SU-DHL-6 (cell line): ENCODE results near the gene PDCD5.

Experiments
- H2AFZ ChIP-seq: fragments of 200-600 bp; sonication (generic); 2 replicates; pipeline ENCODE4 v1.6.1; 2014; ENCODE audit warnings: low read depth, mild to moderate bottlenecking, moderate library complexity, mixed read lengths, antibody characterized with exemption, low read length; ENCODE audit not compliant: severe bottlenecking
- H3F3A ChIP-seq: fragments of 200-600 bp; shearing (Covaris generic); 2 replicates; pipeline ENCODE4 v1.6.0; 2016; ENCODE audit warnings: antibody characterized with exemption, mild to moderate bottlenecking; ENCODE audit not compliant: insufficient read depth
- H3K27ac ChIP-seq: fragments of 200-600 bp; sonication (generic); 2 replicates; pipeline ENCODE4 v1.5.1; 2016; ENCODE audit warnings: low read depth, mild to moderate bottlenecking, low read length, moderate library complexity, mixed read lengths
- H3K27me3 ChIP-seq: fragments of 200-600 bp; sonication (generic), shearing (Covaris generic); 2 replicates; pipeline ENCODE4 v1.6.0; 2014; ENCODE audit warnings: mild to moderate bottlenecking, low read length
- H3K36me3 ChIP-seq: fragments of 200-600 bp; sonication (generic); 2 replicates; pipeline ENCODE4 v1.6.1; 2014; ENCODE audit warnings: mild to moderate bottlenecking, low read length, mixed read lengths
- H3K4me2 ChIP-seq: fragments of 300-600, 200-600 bp; shearing (Covaris generic), sonication (generic); 2 replicates; pipeline ENCODE4 v1.6.0; 2014; ENCODE audit warnings: low read length, low read depth, mild to moderate bottlenecking; ENCODE audit not compliant: poor library complexity, severe bottlenecking
- H3K4me3 ChIP-seq: fragments of 200-600 bp; sonication (generic); 2 replicates; pipeline ENCODE4 v1.5.1; 2014; ENCODE audit warnings: antibody characterized with exemption, low read length, mild to moderate bottlenecking, mixed read lengths; ENCODE audit not compliant: insufficient read depth, poor library complexity, severe bottlenecking
- H3K79me2 ChIP-seq: fragments of 200-600 bp; sonication (generic); 2 replicates; pipeline ENCODE4 v1.6.1; 2014; ENCODE audit warnings: mild to moderate bottlenecking, low read length, moderate library complexity; ENCODE audit not compliant: insufficient read depth
- H3K9ac ChIP-seq: fragments of 200-600 bp; sonication (generic); 2 replicates; pipeline ENCODE4 v1.7.0; 2014; ENCODE audit warnings: mild to moderate bottlenecking, low read length
- H3K9me2 ChIP-seq: fragments of 200-600 bp; sonication (generic); replicated peaks from 2 replicates; pipeline ENCODE4 v1.6.1; 2014; ENCODE audit warnings: low read length; ENCODE audit not compliant: insufficient read depth
- H3K9me3 ChIP-seq: fragments of 200-600 bp; sonication (generic); 2 replicates; pipeline ENCODE4 v1.6.1; 2014; ENCODE audit warnings: low read length, mixed read lengths; ENCODE audit not compliant: insufficient read depth
- H4K20me1 ChIP-seq: fragments of 200-600 bp; sonication (generic); 2 replicates; pipeline ENCODE4 v1.6.1; 2014; ENCODE audit warnings: low read depth, mild to moderate bottlenecking, antibody characterized with exemption, low read length, moderate library complexity, mixed read lengths
- EZH2phosphoT487 ChIP-seq: fragments of 200-600 bp; sonication (generic), shearing (Covaris generic); conservative IDR thresholded peaks from 2 replicates; pipeline ENCODE4 v1.6.1; 2018; ENCODE audit warnings: mild to moderate bottlenecking, antibody characterized with exemption, low read length, moderate library complexity, mixed read lengths
- TF ChIP-seq, protein P1 (sequence below): fragments of 200-600 bp; sonication (generic); IDR thresholded peaks from one replicate; pipeline ENCODE4 v1.5.1; 2017; ENCODE audit warnings: antibody characterized with exemption, mild to moderate bottlenecking, low read length, moderate library complexity; ENCODE audit not compliant: insufficient read depth, poor library complexity, severe bottlenecking

PDCD5 gene

GRCh38 chr19:32573492-32573794 is 7.5 kb upstream of the PDCD5 start:
- Histone ChIP-seq H2AFZ (no peak overlapping the region), H3K27me3 (no peaks in the 10 kb centered on the region), H3F3A (no peaks in the 10 kb centered on the region), H3K9me3 (no peaks in the 10 kb centered on the region), H3K4me3 (no peak overlapping the region), H3K4me2 (no peak overlapping the region), H3K79me2 (no peaks in the 10 kb centered on the region), H3K27ac (no peak overlapping the region), H3K9me2 (no peaks in the 10 kb centered on the region), H3K36me3 (no peaks in the 10 kb centered on the region), H3K9ac (no peak overlapping the region), H4K20me1 (no peaks in the 10 kb centered on the region)
- TF ChIP-seq EZH2phosphoT487 = no peak
- TF ChIP-seq, protein P1, sequence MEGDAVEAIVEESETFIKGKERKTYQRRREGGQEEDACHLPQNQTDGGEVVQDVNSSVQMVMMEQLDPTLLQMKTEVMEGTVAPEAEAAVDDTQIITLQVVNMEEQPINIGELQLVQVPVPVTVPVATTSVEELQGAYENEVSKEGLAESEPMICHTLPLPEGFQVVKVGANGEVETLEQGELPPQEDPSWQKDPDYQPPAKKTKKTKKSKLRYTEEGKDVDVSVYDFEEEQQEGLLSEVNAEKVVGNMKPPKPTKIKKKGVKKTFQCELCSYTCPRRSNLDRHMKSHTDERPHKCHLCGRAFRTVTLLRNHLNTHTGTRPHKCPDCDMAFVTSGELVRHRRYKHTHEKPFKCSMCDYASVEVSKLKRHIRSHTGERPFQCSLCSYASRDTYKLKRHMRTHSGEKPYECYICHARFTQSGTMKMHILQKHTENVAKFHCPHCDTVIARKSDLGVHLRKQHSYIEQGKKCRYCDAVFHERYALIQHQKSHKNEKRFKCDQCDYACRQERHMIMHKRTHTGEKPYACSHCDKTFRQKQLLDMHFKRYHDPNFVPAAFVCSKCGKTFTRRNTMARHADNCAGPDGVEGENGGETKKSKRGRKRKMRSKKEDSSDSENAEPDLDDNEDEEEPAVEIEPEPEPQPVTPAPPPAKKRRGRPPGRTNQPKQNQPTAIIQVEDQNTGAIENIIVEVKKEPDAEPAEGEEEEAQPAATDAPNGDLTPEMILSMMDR = no peak

DNA sequence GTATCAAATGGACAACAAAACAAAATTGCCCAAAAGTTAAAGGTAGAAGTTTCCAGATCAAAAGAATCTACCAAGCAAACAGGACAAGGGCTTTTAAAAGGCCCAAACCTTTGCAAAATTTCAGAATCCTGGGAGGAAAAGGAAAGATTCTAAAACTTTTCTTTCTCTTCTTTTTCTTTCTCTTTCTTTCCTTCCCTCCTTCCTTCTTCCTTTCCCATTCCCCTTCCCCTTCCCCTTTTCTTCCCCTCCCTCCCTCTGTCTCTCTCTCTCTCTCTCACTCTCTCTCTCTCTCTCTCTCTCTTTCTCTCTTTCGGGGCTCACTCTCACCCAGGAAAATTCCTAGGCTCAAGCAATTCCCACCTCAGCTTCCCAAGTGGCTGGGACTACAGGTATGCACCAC is 4.2 kb upstream of the PDCD5 start:
- Histone ChIP-seq H3F3A (no peaks in the 10 kb centered on the region), H3K9me3 (no peaks in the 10 kb centered on the region), H3K79me2 (peaks cover 6% of the 10 kb centered on the region), H3K9me2 (no peaks in the 10 kb centered on the region), H3K27me3 (no peaks in the 10 kb centered on the region), H4K20me1 (no peaks in the 10 kb centered on the region), H3K36me3 (no peaks in the 10 kb centered on the region), H3K4me3 (no peak overlapping the region), H2AFZ (no peak overlapping the region), H3K9ac (no peak overlapping the region), H3K27ac (no peak overlapping the region), H3K4me2 (no peak overlapping the region)
- no peak for TF ChIP-seq EZH2phosphoT487
- TF ChIP-seq, protein P1 = no peak

- Histone ChIP-seq H3K27me3 (no peaks in the 10 kb centered on the region), H4K20me1 (no peaks in the 10 kb centered on the region), H3K4me3 (peak overlapping the region; percentile 85), H3K79me2 (peaks cover 17% of the 10 kb centered on the region), H3F3A (no peaks in the 10 kb centered on the region), H3K9me2 (no peaks in the 10 kb centered on the region), H2AFZ (peak overlapping the region; percentile 99), H3K36me3 (0 out of 2 replicates have a peak, but pooled peaks cover 6% of the 10 kb centered on the region), H3K27ac (no peak overlapping the region), H3K9me3 (no peaks in the 10 kb centered on the region), H3K9ac (peak overlapping the region; percentile 83), H3K4me2 (peak overlapping the region; percentile 83)
- TF ChIP-seq, protein P1 = no peak
- TF ChIP-seq EZH2phosphoT487 = no peak
Observed at GRCh38 chr19:32580353-32580900, 563 bp upstream of the PDCD5 start.
